HepG2 (cell line): ENCODE results near the gene HSPE1.

Experiments
- EZH2 ChIP-seq: conservative IDR thresholded peaks from 2 replicates; pipeline ENCODE4 v1.6.1; 2012; ENCODE audit warnings: mild to moderate bottlenecking, low read depth, low read length, moderate library complexity
- NFKBIZ ChIP-seq: IDR thresholded peaks from 2 replicates; pipeline ENCODE4 v1.6.1; 2018; ENCODE audit warnings: missing genetic modification reagents, missing compliant biosample characterization
- RAD51 ChIP-seq: fragments of 450-650 bp; IDR thresholded peaks from 2 replicates; pipeline ENCODE4 v1.6.1; 2016; ENCODE audit warnings: borderline replicate concordance
- SETDB1 ChIP-seq: sonication (generic); formaldehyde crosslinking; IDR thresholded peaks from 2 replicates; pipeline ENCODE4 v1.5.1; 2020; ENCODE audit warnings: missing genetic modification reagents, mild to moderate bottlenecking, borderline replicate concordance
- TF ChIP-seq, protein P1 (sequence below): sonication (generic); formaldehyde crosslinking; IDR thresholded peaks from 2 replicates; pipeline ENCODE4 v1.4.0; 2020; ENCODE audit warnings: missing genetic modification reagents
- TF ChIP-seq, protein P2 (sequence below): sonication (generic); formaldehyde crosslinking; IDR thresholded peaks from 2 replicates; pipeline ENCODE4 v1.5.0; 2020; ENCODE audit warnings: mild to moderate bottlenecking, missing genetic modification reagents, moderate library complexity

- TF ChIP-seq EZH2 (no peak), RAD51 (no peak), SETDB1 (CRISPR knock-in tag) (no peak), NFKBIZ (CRISPR knock-in tag) (no peak)
- TF ChIP-seq, protein P1, sequence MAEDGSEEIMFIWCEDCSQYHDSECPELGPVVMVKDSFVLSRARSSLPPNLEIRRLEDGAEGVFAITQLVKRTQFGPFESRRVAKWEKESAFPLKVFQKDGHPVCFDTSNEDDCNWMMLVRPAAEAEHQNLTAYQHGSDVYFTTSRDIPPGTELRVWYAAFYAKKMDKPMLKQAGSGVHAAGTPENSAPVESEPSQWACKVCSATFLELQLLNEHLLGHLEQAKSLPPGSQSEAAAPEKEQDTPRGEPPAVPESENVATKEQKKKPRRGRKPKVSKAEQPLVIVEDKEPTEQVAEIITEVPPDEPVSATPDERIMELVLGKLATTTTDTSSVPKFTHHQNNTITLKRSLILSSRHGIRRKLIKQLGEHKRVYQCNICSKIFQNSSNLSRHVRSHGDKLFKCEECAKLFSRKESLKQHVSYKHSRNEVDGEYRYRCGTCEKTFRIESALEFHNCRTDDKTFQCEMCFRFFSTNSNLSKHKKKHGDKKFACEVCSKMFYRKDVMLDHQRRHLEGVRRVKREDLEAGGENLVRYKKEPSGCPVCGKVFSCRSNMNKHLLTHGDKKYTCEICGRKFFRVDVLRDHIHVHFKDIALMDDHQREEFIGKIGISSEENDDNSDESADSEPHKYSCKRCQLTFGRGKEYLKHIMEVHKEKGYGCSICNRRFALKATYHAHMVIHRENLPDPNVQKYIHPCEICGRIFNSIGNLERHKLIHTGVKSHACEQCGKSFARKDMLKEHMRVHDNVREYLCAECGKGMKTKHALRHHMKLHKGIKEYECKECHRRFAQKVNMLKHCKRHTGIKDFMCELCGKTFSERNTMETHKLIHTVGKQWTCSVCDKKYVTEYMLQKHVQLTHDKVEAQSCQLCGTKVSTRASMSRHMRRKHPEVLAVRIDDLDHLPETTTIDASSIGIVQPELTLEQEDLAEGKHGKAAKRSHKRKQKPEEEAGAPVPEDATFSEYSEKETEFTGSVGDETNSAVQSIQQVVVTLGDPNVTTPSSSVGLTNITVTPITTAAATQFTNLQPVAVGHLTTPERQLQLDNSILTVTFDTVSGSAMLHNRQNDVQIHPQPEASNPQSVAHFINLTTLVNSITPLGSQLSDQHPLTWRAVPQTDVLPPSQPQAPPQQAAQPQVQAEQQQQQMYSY (CRISPR knock-in tag): no peak
- TF ChIP-seq, protein P2, sequence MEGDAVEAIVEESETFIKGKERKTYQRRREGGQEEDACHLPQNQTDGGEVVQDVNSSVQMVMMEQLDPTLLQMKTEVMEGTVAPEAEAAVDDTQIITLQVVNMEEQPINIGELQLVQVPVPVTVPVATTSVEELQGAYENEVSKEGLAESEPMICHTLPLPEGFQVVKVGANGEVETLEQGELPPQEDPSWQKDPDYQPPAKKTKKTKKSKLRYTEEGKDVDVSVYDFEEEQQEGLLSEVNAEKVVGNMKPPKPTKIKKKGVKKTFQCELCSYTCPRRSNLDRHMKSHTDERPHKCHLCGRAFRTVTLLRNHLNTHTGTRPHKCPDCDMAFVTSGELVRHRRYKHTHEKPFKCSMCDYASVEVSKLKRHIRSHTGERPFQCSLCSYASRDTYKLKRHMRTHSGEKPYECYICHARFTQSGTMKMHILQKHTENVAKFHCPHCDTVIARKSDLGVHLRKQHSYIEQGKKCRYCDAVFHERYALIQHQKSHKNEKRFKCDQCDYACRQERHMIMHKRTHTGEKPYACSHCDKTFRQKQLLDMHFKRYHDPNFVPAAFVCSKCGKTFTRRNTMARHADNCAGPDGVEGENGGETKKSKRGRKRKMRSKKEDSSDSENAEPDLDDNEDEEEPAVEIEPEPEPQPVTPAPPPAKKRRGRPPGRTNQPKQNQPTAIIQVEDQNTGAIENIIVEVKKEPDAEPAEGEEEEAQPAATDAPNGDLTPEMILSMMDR (CRISPR knock-in tag): no peak
Observed at GRCh38 chr2:197495433-197496134, 4.6 kb upstream of the HSPE1 start.
